Measurements from ENCODE around the gene GHDC. TPM values are rescaled to one million over a fixed set of nuclear protein-coding genes. Genes with fewer than 3 reads are reported as not detected.

GHDC gene
- total and polyA plus RNA-seq, 2 donors (not counting 3 experiments of a cell fraction or from before 2014, with no cell fraction given), result 9.8 to 11.2 TPM

- Histone ChIP-seq H3K4me2 (ENCODE audit: insufficient read depth, low read length) (no peak overlapping the region), H4K20me1 (replicated peaks; ENCODE audit: control insufficient read depth, extremely low read depth, insufficient read depth, low read length) (no peaks in the 10 kb centered on the region), H3K9ac (replicated peaks; ENCODE audit: extremely low read depth, insufficient read depth, low read length) (no peak overlapping the region), H3K9me1 (replicated peaks; ENCODE audit: control insufficient read depth, extremely low read depth, insufficient read depth, low read length) (no peaks in the 10 kb centered on the region), H3K36me3 (ENCODE audit: control insufficient read depth in 2 of 2, extremely low read depth in 1 of 2, insufficient read depth in 2 of 2, low read length in 2 of 2) (no peaks in the 10 kb centered on the region), H3K27me3 (ENCODE audit: control insufficient read depth in 2 of 2, insufficient read depth in 2 of 2, low read length in 2 of 2) (no peaks in the 10 kb centered on the region), H3K4me3 (replicated peaks in 1 of 3; ENCODE audit: insufficient read depth in 1 of 3, low read depth in 1 of 3, low read length in 3 of 3) (no peak overlapping the region), H3K4me1 (ENCODE audit: control insufficient read depth, extremely low read depth, insufficient read depth, low read length) (no peaks in the 10 kb centered on the region), H3K79me2 (ENCODE audit: control insufficient read depth, insufficient read depth, low read length) (no peaks in the 10 kb centered on the region), H3K27ac (ENCODE audit: insufficient read depth, low read depth, low read length) (no peak overlapping the region), H3K9me3 (replicated peaks; ENCODE audit: control insufficient read depth, insufficient read depth, low read length) (no peaks in the 10 kb centered on the region), H2AFZ (ENCODE audit: low read depth, low read length) (no peak overlapping the region)
- DNase-seq (ENCODE audit: low read depth, low spot score) (no peak), FAIRE-seq (no peak)
- dilution Hi-C loops (cut with MboI; ENCODE audit: extremely low pct_ligation_motif_present, low sequenced_read_pairs) (no loop called here), intact Hi-C loops (cut with micrococcal nuclease) (no loop called here)
- TF ChIP-seq JUN (IDR thresholded peaks at IDR 0.05; ENCODE audit: borderline replicate concordance, insufficient read depth, insufficient read length, low read depth), result no peak
- TF ChIP-seq POLR2AphosphoS5 (IDR thresholded peaks at IDR 0.05; ENCODE audit: insufficient read depth, low read depth, low read length), result no peak
- TF ChIP-seq MAX (IDR thresholded peaks at IDR 0.05; ENCODE audit: insufficient read depth, insufficient read length), result no peak
- TF ChIP-seq MYC (IDR thresholded peaks at IDR 0.05; ENCODE audit: low read depth, low read length), result no peak
- TF ChIP-seq GATA2 (IDR thresholded peaks at IDR 0.05; ENCODE audit: insufficient read depth, insufficient read length, low read depth, low read length), result no peak
- TF ChIP-seq POLR2A (IDR thresholded peaks at IDR 0.05; ENCODE audit: low read depth, low read length), result no peak
- POLR2A ChIA-PET, result no interaction called here
- no TSS peak for BruUV-seq (replicated peaks)
- CTCF ChIA-PET, result no interaction called here
These were observed 4.7 kb downstream of the GHDC start for GRCh38 chr17:42189651-42189965.

- no peak for TF ChIP-seq MYC (IDR thresholded peaks at IDR 0.05; ENCODE audit: low read depth, low read length)
- TF ChIP-seq MAX (IDR thresholded peaks at IDR 0.05; ENCODE audit: insufficient read depth, insufficient read length), result no peak
- TF ChIP-seq FOS (IDR thresholded peaks at IDR 0.05; ENCODE audit: borderline replicate concordance, insufficient read depth, low read length), result no peak
- TF ChIP-seq EZH2 (IDR thresholded peaks at IDR 0.05; ENCODE audit: borderline replicate concordance, low read depth, low read length, severe bottlenecking), result no peak
- TF ChIP-seq POLR2AphosphoS5 (IDR thresholded peaks at IDR 0.05; ENCODE audit: insufficient read depth, low read depth, low read length), result no peak
- no peak for TF ChIP-seq GATA2 (IDR thresholded peaks at IDR 0.05; ENCODE audit: insufficient read depth, insufficient read length, low read depth, low read length)
- TF ChIP-seq CTCF (IDR thresholded peaks at IDR 0.05; ENCODE audit: extremely low read depth in 1 of 2, insufficient read depth in 1 of 2, low read depth in 1 of 2, low read length in 2 of 2), result no peak
- TF ChIP-seq POLR2A (IDR thresholded peaks at IDR 0.05; ENCODE audit: low read depth, low read length), result no peak
- no peak for TF ChIP-seq JUN (IDR thresholded peaks at IDR 0.05; ENCODE audit: borderline replicate concordance, insufficient read depth, insufficient read length, low read depth)
- H3K9me3 ChIP-seq (replicated peaks; ENCODE audit: control insufficient read depth, insufficient read depth, low read length), result no peaks in the 10 kb centered on the region
- FAIRE-seq (no peak), DNase-seq (ENCODE audit: low read depth, low spot score) (no peak)
- no peak overlapping the region for H2AFZ ChIP-seq (ENCODE audit: low read depth, low read length)
- H3K27ac ChIP-seq (ENCODE audit: insufficient read depth, low read depth, low read length), result no peak overlapping the region
- no peaks in the 10 kb centered on the region for H4K20me1 ChIP-seq (replicated peaks; ENCODE audit: control insufficient read depth, extremely low read depth, insufficient read depth, low read length)
- no peaks in the 10 kb centered on the region for H3K79me2 ChIP-seq (ENCODE audit: control insufficient read depth, insufficient read depth, low read length)
- no peak overlapping the region for H3K4me2 ChIP-seq (ENCODE audit: insufficient read depth, low read length)
- H3K36me3 ChIP-seq (ENCODE audit: control insufficient read depth in 2 of 2, extremely low read depth in 1 of 2, insufficient read depth in 2 of 2, low read length in 2 of 2), result no peaks in the 10 kb centered on the region
- dilution Hi-C loops (cut with MboI; ENCODE audit: extremely low pct_ligation_motif_present, low sequenced_read_pairs), result no loop called here
- no peaks in the 10 kb centered on the region for H3K9me1 ChIP-seq (replicated peaks; ENCODE audit: control insufficient read depth, extremely low read depth, insufficient read depth, low read length)
- CTCF ChIA-PET, result no interaction called here
- POLR2A ChIA-PET, result no interaction called here
- H3K9ac ChIP-seq (replicated peaks; ENCODE audit: extremely low read depth, insufficient read depth, low read length), result no peak overlapping the region
- H3K4me3 ChIP-seq (replicated peaks in 1 of 3; ENCODE audit: insufficient read depth in 1 of 3, low read depth in 1 of 3, low read length in 3 of 3), result no peak overlapping the region
- no TSS peak for BruUV-seq (replicated peaks)
- H3K27me3 ChIP-seq (ENCODE audit: control insufficient read depth in 2 of 2, insufficient read depth in 2 of 2, low read length in 2 of 2), result no peaks in the 10 kb centered on the region
- H3K4me1 ChIP-seq (ENCODE audit: control insufficient read depth, extremely low read depth, insufficient read depth, low read length), result peaks cover 3% of the 10 kb centered on the region
- intact Hi-C loops (cut with micrococcal nuclease), result no loop called here
These were observed 5.3 kb downstream of the GHDC start for GRCh38 chr17:42188749-42189650.

Measured in endothelial cell of umbilical vein (primary cell).